Panc1 (cell line): Measurements from ENCODE around the gene POU2AF2. TPM values are rescaled to one million over a fixed set of nuclear protein-coding genes. Genes with fewer than 3 reads are reported as not detected.
A peak's percentile ranks its signal among the peaks of the same experiment; 100 is the strongest.

Experiments
- ATAC-seq: fragments of 200-7000 bp; cut with Tn5 transposase; 2 replicates; pipeline ENCODE4 v1.9.1; 2020; ENCODE audit warnings: mild to moderate bottlenecking, moderate library complexity
- BruUV-seq: library from RNA; stranded (reverse); fragments of 400-500 nt; replicated peaks from 2 replicates; lab custom pipeline; 2021; lab: Mats Ljungman, UMichigan
- CTCF ChIA-PET: fragments of 300-600 bp; sonication (Branson Sonifier 250); formaldehyde crosslinking; loops from one replicate; lab custom pipeline; 2022; ENCODE audit warnings: antibody characterized with exemption; lab: Charles Lee
- POLR2A ChIA-PET: fragments of 300-600 bp; sonication (Branson Sonifier 250); formaldehyde crosslinking; loops from one replicate; lab custom pipeline; 2022; ENCODE audit warnings: antibody characterized with exemption; lab: Charles Lee
- DNase-seq: peaks from one replicate; pipeline ENCODE4 v3.0.0-alpha.2; 2010; ENCODE audit warnings: low read depth, low spot score
- H3K27ac ChIP-seq: 2 replicates; pipeline ENCODE4 v1.5.1; 2011; ENCODE audit warnings: mild to moderate bottlenecking, low read length, inconsistent platforms
- H3K27me3 ChIP-seq: fragments of 200-500 bp; sonication (Bioruptor generic); 2 replicates; pipeline ENCODE4 v1.6.0; 2014; ENCODE audit warnings: low read length, inconsistent platforms; ENCODE audit not compliant: control insufficient read depth, insufficient read depth
- H3K36me3 ChIP-seq: fragments of 200-500 bp; sonication (Bioruptor generic); 2 replicates; pipeline ENCODE4 v1.5.1; 2014; ENCODE audit warnings: inconsistent platforms, mild to moderate bottlenecking, low read length, moderate library complexity; ENCODE audit not compliant: control insufficient read depth, insufficient read depth
- H3K4me1 ChIP-seq: 2 replicates; pipeline ENCODE4 v1.5.1; 2011; ENCODE audit warnings: inconsistent platforms, mild to moderate bottlenecking, low read length, moderate library complexity; ENCODE audit not compliant: control insufficient read depth, insufficient read depth
- H3K4me3 ChIP-seq, 2 experiments: 2 replicates each; pipeline ENCODE4 v1.5.1; 2011 to 2012; ENCODE audit warnings: low read depth in 2 of 2, low read length in 2 of 2, mild to moderate bottlenecking in 2 of 2, inconsistent platforms in 1 of 2, moderate library complexity in 1 of 2
- H3K9me3 ChIP-seq: fragments of 200-500 bp; sonication (Bioruptor generic); 2 replicates; pipeline ENCODE4 v1.5.1; 2014; ENCODE audit warnings: low read depth, mild to moderate bottlenecking, inconsistent platforms, low read length, moderate library complexity; ENCODE audit not compliant: control insufficient read depth, insufficient read depth
- POLR2AphosphoS5 ChIP-seq: IDR thresholded peaks from 2 replicates; pipeline ENCODE4 v1.6.1; 2012; ENCODE audit warnings: mild to moderate bottlenecking, low read depth, low read length, moderate library complexity
- SIN3A ChIP-seq: IDR thresholded peaks from 2 replicates; pipeline ENCODE4 v1.6.1; 2012; ENCODE audit warnings: low read depth, mild to moderate bottlenecking, low read length, moderate library complexity, borderline replicate concordance; ENCODE audit not compliant: insufficient read depth
- TCF7L2 ChIP-seq: IDR thresholded peaks from 2 replicates; pipeline ENCODE4 v1.6.1; 2011; ENCODE audit warnings: mild to moderate bottlenecking, low read depth, low read length, inconsistent platforms
- in situ Hi-C: cut with HindIII; loops from 2 replicates; pipeline ENCODE4 v1.10.0; 2016; ENCODE audit warnings: low sequenced_read_pairs, low pct_unique_long_range_greater_than_20kb
- intact Hi-C: fragments of 100-400 bp; cut with micrococcal nuclease; formaldehyde crosslinking; loops from one replicate; pipeline ENCODE4 v1.10.0; 2022; ENCODE audit not compliant: unreplicated experiment
- total RNA-seq: library from RNA; stranded (reverse); gene quantifications from one replicate; pipeline ENCODE4 v1.2.1, GENCODE V29; 2021; ENCODE audit not compliant: unreplicated experiment
- TF ChIP-seq, protein P1 (sequence below): fragments of 450-650 bp; IDR thresholded peaks from 2 replicates; pipeline ENCODE4 v1.5.1; 2017; ENCODE audit warnings: mild to moderate bottlenecking
- TF ChIP-seq, protein P2 (sequence below), 2 experiments: IDR thresholded peaks; 2 replicates each; pipeline ENCODE4 v1.6.1; 2011 to 2012; ENCODE audit warnings: low read depth in 2 of 2, control low read depth in 1 of 2, low read length in 1 of 2, mild to moderate bottlenecking in 1 of 2, moderate library complexity in 1 of 2; ENCODE audit not compliant: insufficient read depth in 1 of 2

Gene POU2AF2
- total RNA-seq, 1 experiment from 2014 or later, result not detected

DNA sequence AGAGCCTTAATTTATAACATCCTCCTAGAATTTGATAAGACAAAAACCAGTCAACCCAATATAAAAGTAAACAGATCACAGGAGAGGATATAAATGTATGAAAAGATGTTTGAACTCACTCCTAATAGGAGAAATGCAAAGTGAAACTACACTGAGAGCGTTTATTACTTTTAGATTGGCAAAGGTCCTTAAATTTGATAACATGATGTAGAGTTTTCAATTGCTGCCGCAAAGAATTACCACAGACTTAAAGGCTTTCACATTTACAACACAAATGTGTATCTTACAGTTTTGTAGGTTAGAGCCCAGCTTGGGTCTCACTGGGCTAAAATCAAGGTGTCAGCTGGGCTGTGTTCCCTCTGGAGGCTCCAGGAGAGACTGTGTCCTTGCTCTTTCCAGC lies 9.1 kb upstream of the POU2AF2 start:
- no peak overlapping the region for H3K27ac ChIP-seq
- H3K4me3 ChIP-seq, result peak overlapping the region in 1 of 2 experiments; percentile 26; a peak in 2 of 4 replicates
- H3K4me1 ChIP-seq, result no peaks in the 10 kb centered on the region
- no peak for TF ChIP-seq POLR2AphosphoS5
- no peak for TF ChIP-seq TCF7L2
- POLR2A ChIA-PET, result interaction anchor here (0.6 kb wide), 1 partner anchor 291 kb away, joined by 6 read pairs; no protein-coding TSS in a partner anchor
- H3K36me3 ChIP-seq, result no peaks in the 10 kb centered on the region
- DNase-seq (no peak), ATAC-seq (peak; percentile 62; the same call in 1 of the 2 replicates)
- H3K9me3 ChIP-seq, result no peaks in the 10 kb centered on the region
- CTCF ChIA-PET, result no interaction called here
- intact Hi-C loops, result loop anchor here (10.0 kb wide), 1 partner anchor 522 kb away; the partner anchor contains the start of gene ARHGAP20
- H3K27me3 ChIP-seq, result peaks cover 20% of the 10 kb centered on the region
- BruUV-seq, result no TSS peak
- in situ Hi-C loops, result no loop called here

DNA sequence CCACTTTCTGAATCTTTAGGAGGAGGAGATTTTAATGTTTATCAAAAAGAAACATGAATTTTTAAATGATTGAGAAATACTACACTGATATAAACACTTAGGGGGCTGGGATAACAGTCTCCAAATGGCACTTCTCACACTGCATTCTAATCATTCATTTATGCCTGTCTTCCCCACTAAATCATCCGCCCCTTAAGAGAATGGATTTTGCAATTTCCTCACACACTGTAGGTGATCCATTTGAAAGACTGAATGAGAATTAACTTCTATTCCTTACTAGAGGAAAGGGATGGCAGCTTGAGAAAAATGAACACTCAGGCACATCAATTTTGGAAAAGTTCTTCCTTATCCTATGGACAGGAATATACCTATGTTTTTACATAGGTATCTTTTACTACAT lies 7.6 kb upstream of the POU2AF2 start:
- H3K4me3 ChIP-seq, result no peak overlapping the region
- ATAC-seq, result no peak
- DNase-seq, result no peak
- BruUV-seq, result no TSS peak
- TF ChIP-seq TCF7L2 (no peak), POLR2AphosphoS5 (no peak), SIN3A (no peak)
- TF ChIP-seq, protein P1, sequence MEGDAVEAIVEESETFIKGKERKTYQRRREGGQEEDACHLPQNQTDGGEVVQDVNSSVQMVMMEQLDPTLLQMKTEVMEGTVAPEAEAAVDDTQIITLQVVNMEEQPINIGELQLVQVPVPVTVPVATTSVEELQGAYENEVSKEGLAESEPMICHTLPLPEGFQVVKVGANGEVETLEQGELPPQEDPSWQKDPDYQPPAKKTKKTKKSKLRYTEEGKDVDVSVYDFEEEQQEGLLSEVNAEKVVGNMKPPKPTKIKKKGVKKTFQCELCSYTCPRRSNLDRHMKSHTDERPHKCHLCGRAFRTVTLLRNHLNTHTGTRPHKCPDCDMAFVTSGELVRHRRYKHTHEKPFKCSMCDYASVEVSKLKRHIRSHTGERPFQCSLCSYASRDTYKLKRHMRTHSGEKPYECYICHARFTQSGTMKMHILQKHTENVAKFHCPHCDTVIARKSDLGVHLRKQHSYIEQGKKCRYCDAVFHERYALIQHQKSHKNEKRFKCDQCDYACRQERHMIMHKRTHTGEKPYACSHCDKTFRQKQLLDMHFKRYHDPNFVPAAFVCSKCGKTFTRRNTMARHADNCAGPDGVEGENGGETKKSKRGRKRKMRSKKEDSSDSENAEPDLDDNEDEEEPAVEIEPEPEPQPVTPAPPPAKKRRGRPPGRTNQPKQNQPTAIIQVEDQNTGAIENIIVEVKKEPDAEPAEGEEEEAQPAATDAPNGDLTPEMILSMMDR, result no peak
- TF ChIP-seq, protein P2, sequence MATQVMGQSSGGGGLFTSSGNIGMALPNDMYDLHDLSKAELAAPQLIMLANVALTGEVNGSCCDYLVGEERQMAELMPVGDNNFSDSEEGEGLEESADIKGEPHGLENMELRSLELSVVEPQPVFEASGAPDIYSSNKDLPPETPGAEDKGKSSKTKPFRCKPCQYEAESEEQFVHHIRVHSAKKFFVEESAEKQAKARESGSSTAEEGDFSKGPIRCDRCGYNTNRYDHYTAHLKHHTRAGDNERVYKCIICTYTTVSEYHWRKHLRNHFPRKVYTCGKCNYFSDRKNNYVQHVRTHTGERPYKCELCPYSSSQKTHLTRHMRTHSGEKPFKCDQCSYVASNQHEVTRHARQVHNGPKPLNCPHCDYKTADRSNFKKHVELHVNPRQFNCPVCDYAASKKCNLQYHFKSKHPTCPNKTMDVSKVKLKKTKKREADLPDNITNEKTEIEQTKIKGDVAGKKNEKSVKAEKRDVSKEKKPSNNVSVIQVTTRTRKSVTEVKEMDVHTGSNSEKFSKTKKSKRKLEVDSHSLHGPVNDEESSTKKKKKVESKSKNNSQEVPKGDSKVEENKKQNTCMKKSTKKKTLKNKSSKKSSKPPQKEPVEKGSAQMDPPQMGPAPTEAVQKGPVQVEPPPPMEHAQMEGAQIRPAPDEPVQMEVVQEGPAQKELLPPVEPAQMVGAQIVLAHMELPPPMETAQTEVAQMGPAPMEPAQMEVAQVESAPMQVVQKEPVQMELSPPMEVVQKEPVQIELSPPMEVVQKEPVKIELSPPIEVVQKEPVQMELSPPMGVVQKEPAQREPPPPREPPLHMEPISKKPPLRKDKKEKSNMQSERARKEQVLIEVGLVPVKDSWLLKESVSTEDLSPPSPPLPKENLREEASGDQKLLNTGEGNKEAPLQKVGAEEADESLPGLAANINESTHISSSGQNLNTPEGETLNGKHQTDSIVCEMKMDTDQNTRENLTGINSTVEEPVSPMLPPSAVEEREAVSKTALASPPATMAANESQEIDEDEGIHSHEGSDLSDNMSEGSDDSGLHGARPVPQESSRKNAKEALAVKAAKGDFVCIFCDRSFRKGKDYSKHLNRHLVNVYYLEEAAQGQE (IDR thresholded peaks at IDR 0.05; ENCODE audit: insufficient read depth in 1 of 2, low read depth in 2 of 2, low read length in 1 of 2), result no peak
- intact Hi-C loops (loop anchor here (10.0 kb wide), 1 partner anchor 523 kb away; the partner anchor contains the start of gene ARHGAP20), in situ Hi-C loops (no loop called here)
- no peaks in the 10 kb centered on the region for H3K4me1 ChIP-seq
- H3K36me3 ChIP-seq, result no peaks in the 10 kb centered on the region
- ChIA-PET CTCF (no interaction called here), POLR2A (no interaction called here)
- peaks cover 16% of the 10 kb centered on the region for H3K27me3 ChIP-seq
- H3K27ac ChIP-seq, result no peak overlapping the region
- no peaks in the 10 kb centered on the region for H3K9me3 ChIP-seq

DNA sequence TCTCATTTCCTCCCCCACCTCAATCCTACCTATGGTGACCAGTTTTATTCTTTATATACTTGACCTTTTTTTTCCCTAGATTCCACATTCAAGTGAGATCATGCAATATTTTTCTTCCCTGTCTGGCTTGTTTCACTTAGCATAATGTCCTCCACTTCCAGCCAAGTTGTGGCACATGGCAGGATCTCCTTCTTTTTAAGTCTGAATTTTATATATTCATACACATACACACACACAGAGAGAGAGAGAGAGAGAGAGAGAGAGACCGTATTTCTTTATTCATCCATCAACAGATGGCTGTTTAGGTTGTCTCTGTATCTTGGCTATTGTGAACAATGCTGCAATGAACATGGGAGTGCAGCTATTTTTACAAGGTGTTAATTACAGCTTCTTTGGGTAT lies 1.4 kb downstream of the POU2AF2 start:
- Histone ChIP-seq H3K9me3 (no peaks in the 10 kb centered on the region), H3K27me3 (peaks cover 27% of the 10 kb centered on the region), H3K4me3 (no peak overlapping the region), H3K4me1 (no peaks in the 10 kb centered on the region), H3K36me3 (no peaks in the 10 kb centered on the region), H3K27ac (no peak overlapping the region)
- DNase-seq (no peak), ATAC-seq (no peak)
- BruUV-seq, result no TSS peak
- in situ Hi-C loops, result no loop called here
- intact Hi-C loops, result no loop called here
- ChIA-PET CTCF (no interaction called here), POLR2A (interaction anchor here (0.6 kb wide), 1 partner anchor 16 kb away, joined by 15 read pairs; no protein-coding TSS in a partner anchor)
- no peak for TF ChIP-seq TCF7L2
- no peak for TF ChIP-seq POLR2AphosphoS5
- TF ChIP-seq, protein P1, result no peak
- TF ChIP-seq, protein P2 (IDR thresholded peaks at IDR 0.05; ENCODE audit: insufficient read depth in 1 of 2, low read depth in 2 of 2, low read length in 1 of 2), result no peak
- no peak for TF ChIP-seq SIN3A
